ENCODE results near the gene PLOD2.

Gene PLOD2

DNA sequence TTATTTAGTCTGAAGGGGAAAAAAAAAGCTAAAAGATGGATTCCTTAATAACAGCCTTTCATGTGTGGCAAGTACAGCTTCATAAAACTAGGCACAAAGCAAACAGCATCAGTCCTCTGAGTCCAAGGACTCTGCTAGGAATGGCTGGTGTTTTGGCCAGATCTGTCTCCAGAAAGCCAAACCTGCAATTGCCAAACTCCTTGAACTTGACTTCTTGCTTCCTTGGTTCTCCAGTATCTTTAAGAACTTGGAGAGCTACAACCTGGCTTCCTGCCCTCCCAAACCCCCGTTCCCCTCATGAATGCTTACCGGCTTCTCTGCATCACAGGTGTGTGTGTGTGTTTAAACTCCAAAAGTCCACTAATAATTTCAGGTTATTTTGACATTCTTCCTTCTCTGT lies 1.6 kb upstream of the PLOD2 start:
- H3K4me3 ChIP-seq (ENCODE audit: low read length): no peak overlapping the region

DNA sequence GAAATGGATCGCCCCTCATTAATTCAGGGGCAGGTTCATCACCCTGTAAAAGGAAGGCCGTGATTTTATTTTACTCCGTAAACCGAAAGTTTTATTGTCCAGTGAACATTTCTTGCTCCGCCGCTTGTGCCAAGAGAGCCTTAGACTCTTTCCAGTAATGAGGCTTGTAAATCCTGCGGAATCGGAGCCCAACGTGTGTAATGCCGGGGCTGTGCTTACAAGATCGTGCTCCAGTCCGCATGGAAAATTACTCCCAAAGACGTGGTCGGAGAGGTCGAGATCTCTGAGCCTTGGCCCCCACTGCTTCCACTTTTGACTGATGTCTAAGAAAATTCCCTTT lies 649 bp upstream of the PLOD2 start:
- peak; percentile 65 for DNase-seq (ENCODE audit: low read depth)
- TF ChIP-seq, protein P1, sequence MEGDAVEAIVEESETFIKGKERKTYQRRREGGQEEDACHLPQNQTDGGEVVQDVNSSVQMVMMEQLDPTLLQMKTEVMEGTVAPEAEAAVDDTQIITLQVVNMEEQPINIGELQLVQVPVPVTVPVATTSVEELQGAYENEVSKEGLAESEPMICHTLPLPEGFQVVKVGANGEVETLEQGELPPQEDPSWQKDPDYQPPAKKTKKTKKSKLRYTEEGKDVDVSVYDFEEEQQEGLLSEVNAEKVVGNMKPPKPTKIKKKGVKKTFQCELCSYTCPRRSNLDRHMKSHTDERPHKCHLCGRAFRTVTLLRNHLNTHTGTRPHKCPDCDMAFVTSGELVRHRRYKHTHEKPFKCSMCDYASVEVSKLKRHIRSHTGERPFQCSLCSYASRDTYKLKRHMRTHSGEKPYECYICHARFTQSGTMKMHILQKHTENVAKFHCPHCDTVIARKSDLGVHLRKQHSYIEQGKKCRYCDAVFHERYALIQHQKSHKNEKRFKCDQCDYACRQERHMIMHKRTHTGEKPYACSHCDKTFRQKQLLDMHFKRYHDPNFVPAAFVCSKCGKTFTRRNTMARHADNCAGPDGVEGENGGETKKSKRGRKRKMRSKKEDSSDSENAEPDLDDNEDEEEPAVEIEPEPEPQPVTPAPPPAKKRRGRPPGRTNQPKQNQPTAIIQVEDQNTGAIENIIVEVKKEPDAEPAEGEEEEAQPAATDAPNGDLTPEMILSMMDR (conservative IDR thresholded peaks at IDR 0.05; ENCODE audit: low read depth, low read length): no peak
- peak overlapping the region; percentile 84 for H3K4me3 ChIP-seq (ENCODE audit: low read length)

More for the DNA sequence above, 1.6 kb upstream of the PLOD2 start:
- DNase-seq (ENCODE audit: low read depth): no peak
- TF ChIP-seq, protein P1 (conservative IDR thresholded peaks at IDR 0.05; ENCODE audit: low read depth, low read length): no peak

DNA sequence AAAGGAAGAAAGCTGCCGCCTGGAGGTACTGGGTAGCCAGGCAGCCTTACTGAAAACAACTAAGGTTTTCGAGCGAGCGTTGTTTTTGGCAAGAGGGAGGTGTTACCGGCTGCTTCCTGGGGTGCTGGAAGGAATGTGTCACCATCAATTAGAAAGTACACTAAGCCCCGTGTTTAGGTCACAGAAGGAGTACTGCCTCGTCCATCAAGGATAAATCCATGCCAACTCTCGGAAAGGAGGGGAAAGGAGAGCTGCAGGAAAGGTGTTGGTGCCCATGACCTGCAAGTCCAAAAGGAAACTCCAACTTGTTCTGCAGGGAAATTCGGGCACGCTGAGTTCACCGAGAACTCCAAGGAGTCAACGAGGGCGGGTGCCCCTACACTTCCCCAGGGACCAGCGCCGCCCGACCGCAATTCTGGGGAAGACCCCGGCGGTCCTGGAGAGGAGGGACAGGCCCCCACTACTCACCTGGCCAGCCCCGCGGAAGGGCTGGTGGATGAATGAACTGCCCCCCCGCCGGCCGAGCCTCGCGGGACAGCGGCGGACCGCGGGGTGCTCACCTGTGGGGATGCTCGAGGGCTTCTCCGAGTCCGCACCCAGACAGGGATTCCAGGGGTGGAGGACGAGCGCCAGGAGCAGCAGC lies 542 bp downstream of the PLOD2 start:
- peak; percentile 59 for DNase-seq (ENCODE audit: low read depth)
- TF ChIP-seq, protein P1 (conservative IDR thresholded peaks at IDR 0.05; ENCODE audit: low read depth, low read length): peak; percentile 74
- H3K4me3 ChIP-seq (ENCODE audit: low read length): peak overlapping the region; percentile 84

DNA sequence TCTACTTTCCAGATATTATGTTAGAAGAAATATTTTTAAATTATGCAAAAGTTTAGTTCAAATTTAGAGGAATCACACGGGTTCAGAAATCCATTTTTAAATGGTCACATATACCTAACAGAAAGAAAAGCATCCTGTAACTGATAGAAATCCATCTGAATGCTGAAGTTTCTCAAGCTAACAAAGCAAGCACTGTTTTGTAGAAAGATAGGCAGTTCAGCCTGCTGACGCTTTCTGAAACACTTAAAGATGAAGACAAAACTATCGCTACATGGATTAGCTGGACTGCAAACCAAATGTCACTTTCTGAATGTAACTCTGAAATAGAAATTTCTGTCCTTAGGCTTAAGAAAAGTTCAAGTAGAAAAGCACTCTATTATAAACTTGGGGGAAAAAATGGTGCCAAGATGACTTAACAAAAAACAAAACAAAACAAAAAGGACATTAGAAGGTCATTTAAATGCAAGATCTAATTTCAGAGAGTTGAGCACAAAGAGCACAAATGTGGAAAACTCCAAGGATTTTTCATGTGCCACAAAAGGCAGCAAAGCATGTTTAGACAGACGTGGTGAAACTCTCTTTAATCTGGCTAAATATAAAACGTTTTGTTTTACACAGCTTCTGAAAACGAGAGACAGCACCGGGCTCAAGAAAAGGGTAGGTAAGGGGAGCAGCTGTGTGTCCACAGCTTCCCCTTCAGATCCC lies 1.2 kb downstream of the PLOD2 start:
- TF ChIP-seq, protein P1 (conservative IDR thresholded peaks at IDR 0.05; ENCODE audit: low read depth, low read length): no peak
- DNase-seq (ENCODE audit: low read depth): no peak
- peak overlapping the region; percentile 84 for H3K4me3 ChIP-seq (ENCODE audit: low read length)

DNA sequence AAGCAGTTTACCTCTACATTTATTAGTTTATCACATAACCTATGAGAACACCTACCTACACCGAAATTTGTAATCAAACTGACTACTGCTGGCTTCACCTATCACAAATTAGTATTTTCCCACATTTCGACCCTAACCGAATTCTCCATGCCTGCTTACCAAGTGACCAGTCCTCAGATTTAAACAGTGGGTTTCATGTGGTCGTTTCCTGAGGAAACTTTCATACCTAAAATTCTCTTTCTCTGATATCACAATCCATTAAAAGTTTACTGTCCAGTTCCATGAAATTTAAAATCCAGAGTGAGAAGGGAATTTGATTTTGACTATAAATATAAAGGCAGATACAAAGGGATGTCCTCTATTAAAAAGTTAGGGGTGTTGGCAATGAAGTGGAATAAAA lies 1.9 kb downstream of the PLOD2 start:
- DNase-seq (ENCODE audit: low read depth): no peak
- peak overlapping the region; percentile 84 for H3K4me3 ChIP-seq (ENCODE audit: low read length)
- TF ChIP-seq, protein P1 (conservative IDR thresholded peaks at IDR 0.05; ENCODE audit: low read depth, low read length): no peak

DNA sequence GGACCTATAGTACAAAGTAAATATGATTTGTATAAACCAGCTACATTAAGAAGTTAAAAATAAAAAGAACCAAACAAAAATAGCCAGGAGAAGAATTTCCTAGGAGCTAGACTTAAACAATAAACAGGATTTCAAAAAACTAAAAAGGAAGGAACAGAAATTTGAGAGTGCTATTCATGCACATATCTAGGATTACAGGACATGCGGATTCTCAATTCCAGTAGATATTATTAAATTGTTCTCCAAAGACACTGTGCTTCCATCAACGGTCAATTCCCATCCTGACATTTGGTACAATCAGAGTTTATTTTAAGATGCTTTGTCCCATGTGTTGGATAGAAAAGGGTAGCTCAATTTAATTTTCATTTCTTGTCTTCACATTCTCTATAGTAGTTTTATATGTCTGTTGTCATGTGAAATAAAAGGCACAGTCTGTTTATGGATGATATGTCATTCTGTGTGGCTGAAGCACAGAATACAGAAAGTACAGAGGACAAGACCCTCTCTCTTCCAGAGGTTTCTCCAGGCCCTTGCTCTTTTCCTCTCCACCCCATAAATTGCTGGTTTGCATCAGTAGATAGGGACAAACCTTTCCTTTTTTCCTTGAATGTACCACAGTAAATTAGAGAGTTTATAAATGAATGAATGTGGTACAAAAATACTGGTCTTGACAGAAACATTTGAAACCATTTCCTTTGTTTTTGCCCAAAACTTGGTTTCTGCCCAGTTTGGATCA lies 3.5 kb downstream of the PLOD2 start:
- TF ChIP-seq, protein P1 (conservative IDR thresholded peaks at IDR 0.05; ENCODE audit: low read depth, low read length): no peak
- no peak overlapping the region for H3K4me3 ChIP-seq (ENCODE audit: low read length)
- DNase-seq (ENCODE audit: low read depth): no peak
